ENCODE results near the gene IL1RAPL1.

Gene IL1RAPL1

DNA sequence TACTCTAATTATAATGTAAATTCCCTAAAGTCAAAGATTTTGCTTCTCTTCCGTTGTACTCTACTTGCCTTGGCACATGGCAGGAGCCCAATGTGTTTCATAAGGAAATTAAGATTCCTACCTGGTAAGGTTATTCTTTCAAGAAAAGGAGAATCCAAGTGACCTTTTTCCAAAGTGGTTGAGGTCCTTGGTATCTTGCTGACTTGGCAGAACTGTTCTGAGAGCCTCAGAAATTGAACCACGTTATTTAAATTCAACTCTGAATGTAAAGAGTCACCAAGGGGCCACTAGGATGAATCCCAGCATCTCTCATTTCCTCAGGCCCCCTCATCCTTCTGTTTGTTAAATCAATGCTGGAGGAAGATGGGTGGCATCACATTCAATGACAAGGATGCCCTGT, 1209.9 kb downstream of the IL1RAPL1 start:
- TF ChIP-seq, protein P1, sequence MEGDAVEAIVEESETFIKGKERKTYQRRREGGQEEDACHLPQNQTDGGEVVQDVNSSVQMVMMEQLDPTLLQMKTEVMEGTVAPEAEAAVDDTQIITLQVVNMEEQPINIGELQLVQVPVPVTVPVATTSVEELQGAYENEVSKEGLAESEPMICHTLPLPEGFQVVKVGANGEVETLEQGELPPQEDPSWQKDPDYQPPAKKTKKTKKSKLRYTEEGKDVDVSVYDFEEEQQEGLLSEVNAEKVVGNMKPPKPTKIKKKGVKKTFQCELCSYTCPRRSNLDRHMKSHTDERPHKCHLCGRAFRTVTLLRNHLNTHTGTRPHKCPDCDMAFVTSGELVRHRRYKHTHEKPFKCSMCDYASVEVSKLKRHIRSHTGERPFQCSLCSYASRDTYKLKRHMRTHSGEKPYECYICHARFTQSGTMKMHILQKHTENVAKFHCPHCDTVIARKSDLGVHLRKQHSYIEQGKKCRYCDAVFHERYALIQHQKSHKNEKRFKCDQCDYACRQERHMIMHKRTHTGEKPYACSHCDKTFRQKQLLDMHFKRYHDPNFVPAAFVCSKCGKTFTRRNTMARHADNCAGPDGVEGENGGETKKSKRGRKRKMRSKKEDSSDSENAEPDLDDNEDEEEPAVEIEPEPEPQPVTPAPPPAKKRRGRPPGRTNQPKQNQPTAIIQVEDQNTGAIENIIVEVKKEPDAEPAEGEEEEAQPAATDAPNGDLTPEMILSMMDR (IDR thresholded peaks at IDR 0.05), result no peak

DNA sequence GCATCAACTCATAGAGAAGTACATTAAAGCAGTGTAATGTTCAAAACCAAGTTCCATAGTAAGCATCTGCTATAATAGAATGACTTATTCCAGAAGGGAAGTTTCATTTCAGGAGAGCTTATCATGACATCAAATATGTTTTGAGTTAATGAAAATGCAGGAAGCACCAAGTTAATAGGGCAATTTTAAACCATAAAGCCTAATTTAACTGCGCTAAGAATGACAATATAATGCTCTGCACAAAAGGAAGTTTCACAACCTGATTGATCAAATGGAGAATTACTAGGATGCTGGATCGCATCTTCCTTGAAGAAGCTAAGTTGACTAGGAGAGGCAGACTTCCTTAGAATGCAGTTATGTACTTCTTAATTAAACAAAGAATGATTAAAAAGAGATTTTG, 1211.2 kb downstream of the IL1RAPL1 start:
- TF ChIP-seq, protein P1 (IDR thresholded peaks at IDR 0.05), result no peak

DNA sequence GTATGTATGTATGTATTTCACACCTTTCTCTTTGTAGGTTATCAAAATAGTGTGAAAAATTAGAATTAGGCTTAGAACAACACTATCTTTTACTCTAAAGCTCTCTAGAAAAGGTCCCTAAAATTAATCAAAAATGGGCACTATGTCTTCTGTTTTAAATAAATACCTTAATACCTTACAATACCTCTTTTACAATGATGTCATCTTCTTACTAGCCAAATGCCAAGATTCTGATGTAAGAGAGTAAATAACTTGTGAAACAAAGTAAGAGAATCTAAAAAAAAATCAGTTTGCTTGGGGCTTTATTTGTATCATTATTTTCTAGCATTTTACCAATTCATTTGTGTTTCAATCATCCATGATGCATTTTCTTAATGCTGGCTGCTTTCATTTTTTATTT, 1225.9 kb downstream of the IL1RAPL1 start:
- TF ChIP-seq, protein P1 (IDR thresholded peaks at IDR 0.05), result no peak

DNA sequence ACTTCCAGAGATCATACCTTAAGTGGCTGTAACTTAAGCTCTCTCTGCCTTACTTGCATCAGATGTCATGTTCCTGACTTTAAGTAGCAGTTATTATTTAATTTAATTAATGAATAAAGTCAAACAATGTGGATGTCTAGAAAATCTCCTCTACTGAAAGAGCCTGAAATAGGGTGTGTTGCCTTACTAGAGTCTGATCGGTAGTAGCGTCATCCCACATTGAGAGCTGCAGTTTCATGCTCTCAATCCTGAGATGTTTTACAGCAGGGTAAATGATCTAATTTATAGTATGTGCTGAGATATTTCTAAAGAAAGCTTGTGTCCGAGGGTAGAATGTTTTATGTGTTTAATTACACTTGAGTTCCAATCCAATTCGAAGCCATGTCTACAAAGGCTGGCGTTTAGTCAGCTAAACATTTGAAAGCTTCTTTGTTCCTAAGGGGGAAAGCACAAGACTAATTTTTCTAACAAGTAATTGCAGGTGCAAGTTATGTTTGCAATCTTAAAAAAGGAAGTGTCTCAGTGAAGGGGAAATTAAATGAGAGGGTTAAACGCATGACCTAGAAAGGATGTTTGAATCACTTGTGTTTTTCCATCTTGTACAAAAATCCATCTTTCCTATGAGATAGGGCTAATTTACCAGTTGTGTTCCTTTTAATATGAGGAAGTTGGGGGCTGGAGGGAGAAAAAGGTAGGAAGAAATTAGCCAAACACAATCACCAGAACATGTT, 1237.1 kb downstream of the IL1RAPL1 start:
- TF ChIP-seq, protein P1 (IDR thresholded peaks at IDR 0.05), result no peak

DNA sequence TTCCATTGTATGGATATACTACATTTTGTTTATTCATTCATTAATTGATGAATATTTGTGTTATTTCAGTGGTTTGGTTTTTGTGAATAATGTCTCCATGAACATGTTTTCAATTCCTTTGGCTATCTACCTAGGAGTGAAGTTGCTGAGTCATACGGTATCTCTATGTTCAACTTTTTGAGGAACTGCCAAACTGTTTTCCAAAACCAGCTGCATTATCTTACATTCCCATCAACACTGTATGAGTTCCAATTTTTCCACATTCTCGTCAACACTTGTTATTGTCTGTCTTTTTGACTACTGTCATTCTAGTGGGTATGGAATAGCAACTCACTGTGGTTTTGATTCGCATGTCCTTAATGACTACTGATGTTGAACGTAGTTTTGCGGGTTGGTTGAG, 1239.5 kb downstream of the IL1RAPL1 start:
- TF ChIP-seq, protein P1 (IDR thresholded peaks at IDR 0.05), result no peak

DNA sequence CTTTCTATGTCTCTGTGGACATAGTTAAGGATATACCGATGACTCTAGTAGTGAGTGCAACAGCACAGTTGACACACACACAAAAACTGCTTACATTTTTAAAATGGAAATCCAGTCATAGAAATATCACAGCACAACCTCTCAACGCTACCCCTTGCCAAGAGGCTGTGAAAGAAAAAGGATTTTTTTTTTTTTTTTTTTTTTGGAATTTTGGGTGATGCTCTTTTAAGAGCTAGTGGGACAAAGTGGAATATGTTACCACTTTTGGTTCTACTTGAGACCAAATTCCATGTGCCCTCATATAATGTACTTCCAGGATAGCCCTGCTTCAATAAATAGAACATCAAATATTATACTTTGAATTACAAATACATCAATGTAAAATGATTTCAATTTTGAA, 1247.1 kb downstream of the IL1RAPL1 start:
- TF ChIP-seq, protein P1 (IDR thresholded peaks at IDR 0.05), result no peak

DNA sequence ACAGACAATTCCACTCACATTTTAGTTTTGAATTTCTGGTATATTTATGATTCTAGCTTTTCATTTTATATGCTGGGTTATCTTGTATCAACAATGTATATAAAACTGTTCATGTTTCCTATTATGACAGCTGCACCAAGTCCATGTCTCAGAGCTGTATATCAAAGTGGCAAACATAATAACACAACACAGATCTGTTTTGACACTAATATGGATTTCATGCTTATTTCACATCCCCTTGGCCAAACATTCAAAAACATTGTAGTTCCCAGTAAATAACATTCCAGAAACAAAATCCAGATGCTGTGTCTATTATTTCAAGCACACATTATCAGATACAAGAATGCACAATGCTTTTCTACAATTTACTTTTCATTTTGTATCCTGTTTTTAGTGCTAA, 1247.5 kb downstream of the IL1RAPL1 start:
- TF ChIP-seq, protein P1 (IDR thresholded peaks at IDR 0.05), result no peak

DNA sequence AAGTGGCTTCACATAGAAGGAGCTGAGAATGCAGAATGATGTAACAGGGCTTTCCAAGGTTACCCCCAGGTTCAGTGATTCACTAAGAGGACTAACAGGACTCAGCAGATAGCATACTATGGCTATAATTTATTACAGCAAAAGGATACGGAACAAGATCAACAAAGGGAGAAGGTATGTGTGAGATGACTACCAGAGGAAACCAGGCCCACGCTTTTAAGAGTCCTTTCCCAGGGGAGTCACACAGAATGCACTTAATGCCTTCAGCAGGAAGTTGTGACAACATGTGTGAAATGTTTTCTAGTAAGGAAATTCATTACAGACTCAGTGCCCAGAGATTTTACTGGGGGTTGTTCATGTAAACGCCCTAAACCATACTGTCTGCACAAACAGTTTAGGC, 1254.5 kb downstream of the IL1RAPL1 start:
- TF ChIP-seq, protein P1 (IDR thresholded peaks at IDR 0.05), result no peak

Data from LNCAP (cell line).